ENCODE data around the gene SLC25A20. TPM values are rescaled to one million over a fixed set of nuclear protein-coding genes. Genes with fewer than 3 reads are reported as not detected.

SLC25A20 gene
- polyA plus RNA-seq, 1 donor from 2014 or later, result 7.1 TPM

GRCh38 chr3:48837163-48837562 is 61.5 kb downstream of the SLC25A20 start:
- Histone ChIP-seq H3K9me2 (ENCODE audit: insufficient read depth, low read length) (no peaks in the 10 kb centered on the region), H3K4me3 (ENCODE audit: low read length) (no peak overlapping the region), H2AFZ (ENCODE audit: low read depth, low read length) (no peak overlapping the region), H3K9ac (ENCODE audit: low read length) (no peak overlapping the region), H4K20me1 (ENCODE audit: insufficient read depth) (no peaks in the 10 kb centered on the region), H3K27me3 (ENCODE audit: insufficient read depth, low read depth, low read length) (no peaks in the 10 kb centered on the region), H3K36me3 (ENCODE audit: insufficient read depth, low read length) (no peaks in the 10 kb centered on the region), H3K27ac (ENCODE audit: low read length) (no peak overlapping the region), H3K79me2 (replicated peaks; ENCODE audit: insufficient read depth, low read length) (no peaks in the 10 kb centered on the region), H3F3A (ENCODE audit: insufficient read depth, low read length, poor library complexity, severe bottlenecking) (no peaks in the 10 kb centered on the region), H3K4me2 (ENCODE audit: low read length) (no peak overlapping the region), H3K9me3 (ENCODE audit: low read length) (no peaks in the 10 kb centered on the region)
- TF ChIP-seq POLR2AphosphoS5 (IDR thresholded peaks at IDR 0.05) (no peak), EP300 (conservative IDR thresholded peaks at IDR 0.05; ENCODE audit: poor library complexity, severe bottlenecking) (no peak), EZH2 (IDR thresholded peaks at IDR 0.05; ENCODE audit: borderline replicate concordance, insufficient read depth, low read length, poor library complexity, severe bottlenecking) (no peak), REST (IDR thresholded peaks at IDR 0.05; ENCODE audit: borderline replicate concordance) (no peak), SMC3 (conservative IDR thresholded peaks at IDR 0.05; ENCODE audit: poor library complexity) (no peak), RAD21 (conservative IDR thresholded peaks at IDR 0.05) (no peak), MXI1 (conservative IDR thresholded peaks at IDR 0.05; ENCODE audit: poor library complexity, severe bottlenecking) (no peak), TAF1 (IDR thresholded peaks at IDR 0.05; ENCODE audit: low read depth) (no peak), CTCF (IDR thresholded peaks at IDR 0.05; ENCODE audit: poor library complexity, severe bottlenecking) (no peak)

DNA sequence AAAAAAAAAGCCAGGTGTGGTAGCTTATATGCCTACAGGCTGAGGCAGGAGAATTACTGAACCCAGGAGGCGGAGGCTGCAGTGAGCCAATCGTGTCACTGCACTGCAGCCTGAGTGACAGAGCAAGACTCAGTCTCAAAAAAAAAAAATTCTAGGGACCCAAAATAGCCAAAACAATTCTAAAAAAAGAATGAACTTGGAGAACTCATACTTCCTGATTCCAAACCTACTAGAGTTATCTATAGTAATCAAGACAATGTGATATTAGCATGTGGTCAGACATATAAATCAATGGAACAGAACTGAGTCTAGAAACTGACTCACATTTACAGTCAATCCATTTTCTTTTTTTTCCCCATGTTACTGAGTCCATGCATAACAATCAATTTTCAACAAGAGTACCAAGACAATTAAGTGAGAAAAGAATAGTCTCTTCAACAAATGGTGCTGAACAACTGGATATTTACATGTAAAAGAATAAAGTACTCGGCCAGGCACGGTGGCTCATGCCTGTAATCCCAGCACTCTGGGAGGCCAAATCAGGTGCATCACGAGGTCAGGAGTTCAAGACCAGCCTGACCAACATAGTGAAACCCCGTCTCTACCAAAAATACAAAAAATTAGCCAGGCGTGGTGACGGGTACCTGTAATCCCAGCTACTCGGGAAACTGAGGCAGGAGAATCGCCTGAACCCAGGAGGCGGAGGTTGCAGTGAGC is 62.9 kb downstream of the SLC25A20 start:
- Histone ChIP-seq H3K4me2 (ENCODE audit: low read length) (no peak overlapping the region), H4K20me1 (ENCODE audit: insufficient read depth) (no peaks in the 10 kb centered on the region), H3K9ac (ENCODE audit: low read length) (no peak overlapping the region), H3K79me2 (replicated peaks; ENCODE audit: insufficient read depth, low read length) (no peaks in the 10 kb centered on the region), H2AFZ (ENCODE audit: low read depth, low read length) (no peak overlapping the region), H3K27ac (ENCODE audit: low read length) (no peak overlapping the region), H3K36me3 (ENCODE audit: insufficient read depth, low read length) (no peaks in the 10 kb centered on the region), H3F3A (ENCODE audit: insufficient read depth, low read length, poor library complexity, severe bottlenecking) (no peaks in the 10 kb centered on the region), H3K27me3 (ENCODE audit: insufficient read depth, low read depth, low read length) (no peaks in the 10 kb centered on the region), H3K9me2 (ENCODE audit: insufficient read depth, low read length) (no peaks in the 10 kb centered on the region), H3K9me3 (ENCODE audit: low read length) (no peaks in the 10 kb centered on the region), H3K4me3 (ENCODE audit: low read length) (no peak overlapping the region)
- no peak for TF ChIP-seq SMC3 (conservative IDR thresholded peaks at IDR 0.05; ENCODE audit: poor library complexity)
